C4-2B (cell line): ENCODE data around the gene MOB3B.

ENCODE experiments used
- CTCF ChIP-seq: fragments of 450-650 bp; conservative IDR thresholded peaks from 2 replicates; pipeline ENCODE4 v1.5.1; 2017; ENCODE audit warnings: mild to moderate bottlenecking
- ZFX ChIP-seq: fragments of 450-650 bp; IDR thresholded peaks from 2 replicates; pipeline ENCODE4 v1.6.1; 2017

GRCh38 chr9:27340961-27341511 is 188.6 kb downstream of the MOB3B start:
- TF ChIP-seq CTCF (no peak), ZFX (no peak)
